Measurements from ENCODE around the gene PPP1R27. TPM values are rescaled to one million over a fixed set of nuclear protein-coding genes. Genes with fewer than 3 reads are reported as not detected.

The PPP1R27 gene
- total and polyA plus RNA-seq, 2 donors (not counting 3 experiments of a cell fraction or from before 2014, with no cell fraction given) = not detected

GRCh38 chr17:81794074-81794476, 40.8 kb downstream of the PPP1R27 start:
- CTCF ChIA-PET = interaction anchor here (1.3 kb wide), 1 partner anchor 63 kb away, joined by 6 read pairs; no protein-coding TSS in a partner anchor
- no peak for FAIRE-seq
- Histone ChIP-seq H3K9me1 (replicated peaks; ENCODE audit: control insufficient read depth, extremely low read depth, insufficient read depth, low read length) (no peaks in the 10 kb centered on the region), H3K9me3 (replicated peaks; ENCODE audit: control insufficient read depth, insufficient read depth, low read length) (no peaks in the 10 kb centered on the region), H3K4me3 (replicated peaks in 1 of 3; ENCODE audit: insufficient read depth in 1 of 3, low read depth in 1 of 3, low read length in 3 of 3) (no peak overlapping the region), H3K36me3 (ENCODE audit: control insufficient read depth in 2 of 2, extremely low read depth in 1 of 2, insufficient read depth in 2 of 2, low read length in 2 of 2) (no peaks in the 10 kb centered on the region), H4K20me1 (replicated peaks; ENCODE audit: control insufficient read depth, extremely low read depth, insufficient read depth, low read length) (no peaks in the 10 kb centered on the region), H2AFZ (ENCODE audit: low read depth, low read length) (no peak overlapping the region), H3K9ac (replicated peaks; ENCODE audit: extremely low read depth, insufficient read depth, low read length) (no peak overlapping the region), H3K4me2 (ENCODE audit: insufficient read depth, low read length) (no peak overlapping the region), H3K27ac (ENCODE audit: insufficient read depth, low read depth, low read length) (no peak overlapping the region), H3K4me1 (ENCODE audit: control insufficient read depth, extremely low read depth, insufficient read depth, low read length) (no peaks in the 10 kb centered on the region), H3K27me3 (ENCODE audit: control insufficient read depth in 2 of 2, insufficient read depth in 2 of 2, low read length in 2 of 2) (no peaks in the 10 kb centered on the region), H3K79me2 (ENCODE audit: control insufficient read depth, insufficient read depth, low read length) (no peaks in the 10 kb centered on the region)
- BruUV-seq (replicated peaks) = no TSS peak
- dilution Hi-C loops (cut with MboI; ENCODE audit: extremely low pct_ligation_motif_present, low sequenced_read_pairs) (no loop called here), intact Hi-C loops (cut with micrococcal nuclease) (no loop called here)
- POLR2A ChIA-PET = no interaction called here
- TF ChIP-seq MAX (IDR thresholded peaks at IDR 0.05; ENCODE audit: insufficient read depth, insufficient read length) = no peak
- no peak for TF ChIP-seq POLR2A (IDR thresholded peaks at IDR 0.05; ENCODE audit: low read depth, low read length)
- no peak for TF ChIP-seq POLR2AphosphoS5 (IDR thresholded peaks at IDR 0.05; ENCODE audit: insufficient read depth, low read depth, low read length)
- no peak for DNase-seq (ENCODE audit: low read depth, low spot score)

- FAIRE-seq = no peak
- DNase-seq (ENCODE audit: low read depth, low spot score) = no peak
- Histone ChIP-seq H3K4me1 (ENCODE audit: control insufficient read depth, extremely low read depth, insufficient read depth, low read length) (no peaks in the 10 kb centered on the region), H3K9me3 (replicated peaks; ENCODE audit: control insufficient read depth, insufficient read depth, low read length) (no peaks in the 10 kb centered on the region), H3K79me2 (ENCODE audit: control insufficient read depth, insufficient read depth, low read length) (no peaks in the 10 kb centered on the region), H3K27me3 (ENCODE audit: control insufficient read depth in 2 of 2, insufficient read depth in 2 of 2, low read length in 2 of 2) (no peaks in the 10 kb centered on the region), H3K9me1 (replicated peaks; ENCODE audit: control insufficient read depth, extremely low read depth, insufficient read depth, low read length) (no peaks in the 10 kb centered on the region), H3K4me2 (ENCODE audit: insufficient read depth, low read length) (no peak overlapping the region), H2AFZ (ENCODE audit: low read depth, low read length) (no peak overlapping the region), H3K4me3 (replicated peaks in 1 of 3; ENCODE audit: insufficient read depth in 1 of 3, low read depth in 1 of 3, low read length in 3 of 3) (no peak overlapping the region), H3K36me3 (ENCODE audit: control insufficient read depth in 2 of 2, extremely low read depth in 1 of 2, insufficient read depth in 2 of 2, low read length in 2 of 2) (no peaks in the 10 kb centered on the region), H4K20me1 (replicated peaks; ENCODE audit: control insufficient read depth, extremely low read depth, insufficient read depth, low read length) (no peaks in the 10 kb centered on the region), H3K9ac (replicated peaks; ENCODE audit: extremely low read depth, insufficient read depth, low read length) (no peak overlapping the region), H3K27ac (ENCODE audit: insufficient read depth, low read depth, low read length) (no peak overlapping the region)
- CTCF ChIA-PET = no interaction called here
- TF ChIP-seq EZH2 (IDR thresholded peaks at IDR 0.05; ENCODE audit: borderline replicate concordance, low read depth, low read length, severe bottlenecking) = no peak
- TF ChIP-seq GATA2 (IDR thresholded peaks at IDR 0.05; ENCODE audit: insufficient read depth, insufficient read length, low read depth, low read length) = no peak
- TF ChIP-seq POLR2A (IDR thresholded peaks at IDR 0.05; ENCODE audit: low read depth, low read length) = no peak
- no peak for TF ChIP-seq MAX (IDR thresholded peaks at IDR 0.05; ENCODE audit: insufficient read depth, insufficient read length)
- TF ChIP-seq JUN (IDR thresholded peaks at IDR 0.05; ENCODE audit: borderline replicate concordance, insufficient read depth, insufficient read length, low read depth) = no peak
- TF ChIP-seq CTCF (IDR thresholded peaks at IDR 0.05; ENCODE audit: extremely low read depth in 1 of 2, insufficient read depth in 1 of 2, low read depth in 1 of 2, low read length in 2 of 2) = no peak
- TF ChIP-seq POLR2AphosphoS5 (IDR thresholded peaks at IDR 0.05; ENCODE audit: insufficient read depth, low read depth, low read length) = no peak
- no peak for TF ChIP-seq MYC (IDR thresholded peaks at IDR 0.05; ENCODE audit: low read depth, low read length)
- no peak for TF ChIP-seq FOS (IDR thresholded peaks at IDR 0.05; ENCODE audit: borderline replicate concordance, insufficient read depth, low read length)
- intact Hi-C loops (cut with micrococcal nuclease) (no loop called here), dilution Hi-C loops (cut with MboI; ENCODE audit: extremely low pct_ligation_motif_present, low sequenced_read_pairs) (no loop called here)
- no TSS peak for BruUV-seq (replicated peaks)
- POLR2A ChIA-PET = no interaction called here
These were observed 41.9 kb downstream of the PPP1R27 start for GRCh38 chr17:81792675-81793615.

Data from endothelial cell of umbilical vein (primary cell).